AG09319 (cell line): ENCODE results near the gene UBE2QL1.
"Not testable (repeated sequence)": the region's sequence is repeated elsewhere in the genome, so short reads cannot be mapped to it uniquely, and the experiment has no call there.

Source experiments
- DNase-seq: peaks from one replicate; pipeline ENCODE4 v3.0.0-alpha.2; 2010; ENCODE audit warnings: low read depth; ENCODE audit errors: extremely low read depth
- TF ChIP-seq, protein P1 (sequence below): IDR thresholded peaks from 2 replicates; pipeline ENCODE4 v1.5.1; 2011; ENCODE audit warnings: low read depth, mild to moderate bottlenecking, inconsistent platforms, low read length, moderate library complexity

The UBE2QL1 gene

DNA sequence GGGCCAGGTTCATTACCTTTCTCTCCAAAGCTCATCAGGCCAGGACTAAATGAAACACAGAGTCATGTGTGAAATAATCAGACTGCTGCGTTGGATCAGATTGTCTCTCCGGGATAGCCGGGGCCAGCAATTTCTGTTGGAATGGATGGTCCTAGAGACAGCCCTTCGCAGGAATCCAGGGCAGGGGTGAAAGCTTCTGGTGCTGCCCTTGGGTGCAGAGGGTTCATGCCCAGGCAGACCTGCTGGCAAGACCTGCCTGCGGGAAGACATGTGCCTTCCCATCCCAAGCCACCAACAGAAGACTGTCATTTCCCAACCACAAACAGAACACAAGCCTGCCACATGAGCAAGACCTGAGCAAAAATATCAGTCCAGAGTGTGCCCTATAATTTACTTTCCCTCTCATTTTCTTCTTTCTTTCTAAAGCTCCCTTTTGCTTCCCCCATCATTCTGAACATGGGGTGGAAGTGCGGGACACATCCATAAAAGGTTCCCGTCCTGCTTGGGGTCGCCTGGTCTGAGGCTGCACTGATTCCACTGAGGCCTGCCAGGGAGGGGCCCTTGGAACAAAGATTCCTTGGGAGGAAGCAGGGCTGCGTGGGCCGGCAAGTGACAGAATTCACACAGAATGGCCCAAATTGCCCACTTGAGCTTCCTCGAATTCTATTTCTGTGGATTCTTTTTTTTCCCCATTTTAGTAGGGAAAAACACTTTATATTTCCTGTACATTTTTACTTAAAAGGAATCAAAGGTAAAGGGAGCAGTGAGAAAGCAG is 57.3 kb downstream of the UBE2QL1 start:
- no peak for DNase-seq
- TF ChIP-seq, protein P1, sequence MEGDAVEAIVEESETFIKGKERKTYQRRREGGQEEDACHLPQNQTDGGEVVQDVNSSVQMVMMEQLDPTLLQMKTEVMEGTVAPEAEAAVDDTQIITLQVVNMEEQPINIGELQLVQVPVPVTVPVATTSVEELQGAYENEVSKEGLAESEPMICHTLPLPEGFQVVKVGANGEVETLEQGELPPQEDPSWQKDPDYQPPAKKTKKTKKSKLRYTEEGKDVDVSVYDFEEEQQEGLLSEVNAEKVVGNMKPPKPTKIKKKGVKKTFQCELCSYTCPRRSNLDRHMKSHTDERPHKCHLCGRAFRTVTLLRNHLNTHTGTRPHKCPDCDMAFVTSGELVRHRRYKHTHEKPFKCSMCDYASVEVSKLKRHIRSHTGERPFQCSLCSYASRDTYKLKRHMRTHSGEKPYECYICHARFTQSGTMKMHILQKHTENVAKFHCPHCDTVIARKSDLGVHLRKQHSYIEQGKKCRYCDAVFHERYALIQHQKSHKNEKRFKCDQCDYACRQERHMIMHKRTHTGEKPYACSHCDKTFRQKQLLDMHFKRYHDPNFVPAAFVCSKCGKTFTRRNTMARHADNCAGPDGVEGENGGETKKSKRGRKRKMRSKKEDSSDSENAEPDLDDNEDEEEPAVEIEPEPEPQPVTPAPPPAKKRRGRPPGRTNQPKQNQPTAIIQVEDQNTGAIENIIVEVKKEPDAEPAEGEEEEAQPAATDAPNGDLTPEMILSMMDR = no peak

DNA sequence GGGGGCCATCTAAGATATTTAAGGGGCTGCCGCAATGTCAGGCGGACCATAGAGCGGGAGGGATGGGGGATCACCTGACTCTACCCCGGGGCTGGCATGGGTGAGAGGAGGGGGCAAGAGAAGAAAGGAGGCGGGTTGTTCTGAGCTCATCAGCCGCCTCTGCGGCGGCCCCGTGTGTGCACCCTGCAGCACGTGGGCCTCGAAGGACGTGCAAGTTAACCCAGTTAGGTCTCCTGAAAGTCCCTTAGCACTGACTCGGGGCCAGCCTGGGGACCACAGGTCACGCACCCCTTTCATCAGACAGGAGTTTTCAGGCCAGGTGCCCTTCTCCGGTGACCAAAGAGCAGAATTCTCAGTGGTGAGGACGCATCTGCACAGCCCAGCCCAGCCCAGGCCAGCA is 58.0 kb downstream of the UBE2QL1 start:
- DNase-seq = no peak
- TF ChIP-seq, protein P1 = no peak

DNA sequence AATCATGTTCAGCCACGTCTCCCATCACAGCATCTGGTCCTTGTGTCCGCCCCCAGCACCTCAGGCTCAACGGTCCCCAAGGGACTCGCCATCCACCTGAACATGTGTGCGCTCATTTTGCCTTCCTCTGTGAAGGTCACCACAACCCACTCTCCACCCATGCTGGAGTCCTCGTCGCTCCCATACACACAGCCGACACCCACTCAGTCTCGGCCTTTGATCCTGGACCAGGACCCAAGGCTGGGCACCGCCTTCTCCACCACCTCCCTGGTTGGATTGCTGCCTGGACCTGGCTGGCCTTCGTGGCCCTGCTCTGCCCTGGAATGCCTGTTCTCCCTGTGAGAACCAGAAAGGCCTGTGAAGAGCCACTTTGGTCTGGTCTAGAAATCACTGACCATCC is 60.3 kb downstream of the UBE2QL1 start:
- no peak for DNase-seq
- TF ChIP-seq, protein P1 = no peak

DNA sequence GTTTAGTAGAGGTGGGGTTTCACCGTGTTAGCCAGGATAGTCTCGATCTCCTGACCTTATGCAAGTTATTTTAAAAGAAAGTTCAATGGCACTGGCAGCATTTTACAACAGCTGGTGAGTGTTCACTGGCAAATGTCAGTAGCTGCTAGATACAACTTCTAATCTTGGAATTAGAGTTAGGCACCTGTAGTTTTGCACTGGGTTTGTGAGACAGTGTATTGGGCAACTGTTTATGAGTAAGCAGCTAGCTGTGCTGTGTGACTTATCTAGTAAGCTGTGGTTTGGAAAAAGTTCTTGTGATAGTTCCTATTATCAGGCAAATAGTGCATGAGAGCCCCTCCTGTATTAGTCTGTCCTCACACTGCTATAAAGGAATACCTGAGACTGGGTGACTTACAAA is 61.5 kb downstream of the UBE2QL1 start:
- TF ChIP-seq, protein P1 = no peak
- no peak for DNase-seq

DNA sequence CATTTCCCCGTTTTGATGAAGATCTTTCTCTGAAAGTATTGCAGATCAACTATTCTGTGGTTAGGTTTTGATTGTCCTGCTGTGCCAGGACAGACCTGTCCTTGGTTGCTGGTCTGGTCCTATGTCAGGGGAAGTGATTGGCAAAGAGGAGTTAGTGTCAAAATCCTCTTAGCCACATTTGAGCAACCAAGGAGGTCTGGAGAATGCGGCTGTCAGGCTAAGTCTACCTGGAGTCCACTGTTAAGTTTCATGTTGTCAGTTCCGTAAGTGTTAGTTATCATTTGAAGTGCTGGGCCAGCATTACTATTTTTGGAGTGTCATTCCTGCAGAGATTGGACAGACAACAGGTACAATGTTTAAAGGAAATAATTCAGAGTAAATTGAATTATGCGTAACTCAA is 62.3 kb downstream of the UBE2QL1 start:
- TF ChIP-seq, protein P1 = no peak
- DNase-seq = no peak

DNA sequence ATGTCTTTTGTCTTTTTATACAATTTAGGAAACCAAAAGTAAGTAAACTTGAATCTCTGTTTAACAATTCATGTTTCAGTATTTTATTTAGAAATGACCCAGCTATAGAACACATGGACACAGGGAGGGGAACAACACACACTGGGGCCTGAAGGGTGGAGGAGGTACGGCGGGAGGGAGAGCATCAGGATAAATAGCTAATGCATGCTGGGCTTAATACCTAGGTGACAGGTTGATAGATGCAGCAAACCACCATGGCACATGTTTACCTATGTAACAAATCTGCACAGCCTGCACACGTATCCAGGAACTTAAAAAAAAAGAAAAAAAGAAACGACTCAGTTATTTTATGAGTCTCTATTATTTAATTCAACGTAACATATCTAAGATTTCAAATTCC is 67.2 kb downstream of the UBE2QL1 start:
- not testable (repeated sequence) for DNase-seq

DNA sequence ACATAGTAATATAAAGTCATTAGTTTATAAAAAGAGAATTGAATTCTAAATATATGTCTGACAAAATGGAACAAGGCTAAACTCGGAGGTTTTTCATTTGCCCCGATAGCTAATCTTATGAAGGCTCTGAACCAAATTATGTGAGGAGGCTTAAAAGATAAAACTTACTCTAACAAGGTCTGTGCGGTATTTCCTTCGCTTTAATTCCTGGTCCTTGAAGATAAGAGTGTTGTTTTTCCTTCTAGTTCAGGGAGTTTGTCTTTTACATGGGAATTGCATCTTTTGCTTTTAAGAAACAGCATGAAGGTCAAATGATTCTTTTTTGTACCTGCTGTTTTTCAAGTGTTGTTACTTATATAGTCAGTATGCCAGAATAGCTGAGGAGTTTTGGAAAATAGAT is 68.2 kb downstream of the UBE2QL1 start:
- no peak for DNase-seq
- TF ChIP-seq, protein P1 = no peak

DNA sequence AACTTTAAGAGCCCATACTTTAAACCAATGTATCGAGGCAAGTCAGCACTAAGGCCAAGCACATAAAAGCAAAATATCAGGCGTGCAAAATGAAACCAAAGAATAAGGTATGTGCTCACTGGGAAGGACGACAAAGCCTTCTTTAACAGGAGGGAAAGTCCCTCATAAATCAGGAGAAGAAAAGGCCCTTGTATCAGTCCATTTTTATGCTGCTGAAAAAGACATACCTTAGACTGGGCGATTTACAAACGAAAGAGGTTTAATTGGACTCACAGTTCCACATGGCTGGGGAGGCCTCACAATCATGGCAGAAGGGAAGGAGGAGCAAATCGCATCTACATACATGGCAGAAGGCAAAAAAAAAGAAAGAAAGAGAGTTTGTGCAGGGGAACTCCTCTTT is 68.9 kb downstream of the UBE2QL1 start:
- TF ChIP-seq, protein P1 = no peak
- DNase-seq = no peak
